K562 (cell line): ENCODE data around the gene PSAP. TPM values are rescaled to one million over a fixed set of nuclear protein-coding genes. Genes with fewer than 3 reads are reported as not detected.

Experiments used
- CBX1 ChIP-seq: sonication (generic); IDR thresholded peaks from 2 replicates; pipeline ENCODE4 v1.6.1; 2016; ENCODE audit warnings: antibody characterized with exemption, low read depth, mild to moderate bottlenecking
- FOXK1 ChIP-seq: sonication (generic); formaldehyde crosslinking; IDR thresholded peaks from 2 replicates; pipeline ENCODE4 v1.8.0; 2022; ENCODE audit warnings: missing genetic modification reagents, mild to moderate bottlenecking, borderline replicate concordance
- GATAD2B ChIP-seq: fragments of 450-650 bp; IDR thresholded peaks from 2 replicates; pipeline ENCODE4 v1.6.1; 2017; ENCODE audit warnings: mild to moderate bottlenecking, borderline replicate concordance
- HDAC6 ChIP-seq: IDR thresholded peaks from 2 replicates; pipeline ENCODE4 v1.6.1; 2012; ENCODE audit warnings: low read depth, mild to moderate bottlenecking, control low read depth, inconsistent platforms, low read length, moderate library complexity
- MBD1 ChIP-seq: fragments of 250-450 bp; sonication (Bioruptor Pico); IDR thresholded peaks from 2 replicates; pipeline ENCODE4 v1.8.0; 2022; ENCODE audit warnings: inconsistent platforms
- MEIS2 ChIP-seq: fragments of 450-650 bp; IDR thresholded peaks from 2 replicates; pipeline ENCODE4 v1.6.1; 2014; ENCODE audit warnings: mild to moderate bottlenecking; ENCODE audit not compliant: partially characterized antibody
- PCBP2 ChIP-seq: fragments of 200-400 bp; formaldehyde crosslinking; IDR thresholded peaks from 2 replicates; pipeline ENCODE4 v1.6.1; 2018; ENCODE audit warnings: low read length, low read depth, mild to moderate bottlenecking, moderate library complexity; ENCODE audit not compliant: poor library complexity, severe bottlenecking
- PHF21A ChIP-seq: fragments of 450-650 bp; IDR thresholded peaks from 2 replicates; pipeline ENCODE4 v1.6.1; 2017; ENCODE audit warnings: low read depth, borderline replicate concordance
- RBFOX2 ChIP-seq: fragments of 200-400 bp; formaldehyde crosslinking; IDR thresholded peaks from 2 replicates; pipeline ENCODE4 v1.6.1; 2017; ENCODE audit warnings: low read depth, mild to moderate bottlenecking, low read length, moderate library complexity
- RFX5 ChIP-seq: IDR thresholded peaks from 2 replicates; pipeline ENCODE4 v1.6.1; 2011; ENCODE audit warnings: low read depth, mild to moderate bottlenecking, improper control_type of control experiment, low read length
- RHOXF2B ChIP-seq: fragments of 250-450 bp; sonication (Bioruptor Pico); conservative IDR thresholded peaks from 2 replicates; pipeline ENCODE4 v1.5.1; 2021
- SIN3A ChIP-seq, 2 experiments: fragments of 150-350 bp in 1 of 2; IDR thresholded peaks; 2 replicates each; pipeline ENCODE4 v1.6.1; 2011 to 2016; ENCODE audit warnings: borderline replicate concordance in 2 of 2, low read depth in 2 of 2, low read length in 2 of 2, mild to moderate bottlenecking in 2 of 2, moderate library complexity in 2 of 2; ENCODE audit not compliant: control insufficient read depth in 1 of 2
- TAL1 ChIP-seq: fragments of 450-650 bp; IDR thresholded peaks from 2 replicates; pipeline ENCODE4 v1.6.1; 2016; ENCODE audit warnings: mild to moderate bottlenecking
- ZNF165 ChIP-seq: fragments of 250-450 bp; sonication (Bioruptor Pico); IDR thresholded peaks from 2 replicates; pipeline ENCODE4 v1.4.0; 2020; ENCODE audit warnings: borderline replicate concordance
- ZNF197 ChIP-seq: fragments of 200-800 bp; sonication (Bioruptor generic); IDR thresholded peaks from 2 replicates; pipeline ENCODE4 v1.6.1; 2016; ENCODE audit warnings: low read depth, missing genetic modification characterization, missing compliant biosample characterization
- ZNF277 ChIP-seq: fragments of 250-450 bp; sonication (Bioruptor Pico); IDR thresholded peaks from 2 replicates; pipeline ENCODE4 v1.8.0; 2022; ENCODE audit warnings: inconsistent platforms, mild to moderate bottlenecking, moderate library complexity, borderline replicate concordance
- polyA plus RNA-seq, 8 experiments: library from polyadenylated mRNA; depleted of rRNA in 4 of 8; stranded (reverse) in 5 of 8; unstranded in 3 of 8; fragments of >200 nt; fragmentation: Nextera tagmentation in 2 of 8; fragmentation: Illumina TruSeq in 1 of 8; extraction: Ambion mirVana in 2 of 8; extraction: Trizol in 1 of 8; gene quantifications; 2 replicates each; pipeline versions ENCODE4 v1.2.1 to v1.2.3, GENCODE V29; 2011 to 2014; ENCODE audit warnings: inconsistent platforms in 1 of 8, missing spikeins in 1 of 8
- total RNA-seq, 7 experiments: library from RNA; depleted of rRNA in 6 of 7; stranded (reverse); fragments of >200 nt in 6 of 7; fragmentation: Illumina TruSeq in 2 of 7; extraction: Trizol in 2 of 7; gene quantifications; 2 replicates each; pipeline versions ENCODE4 v1.2.1 to v1.2.3, GENCODE V29; 2011 to 2021; ENCODE audit warnings: low replicate concordance in 1 of 7
- TF ChIP-seq, protein P1 (sequence below): fragments of 250-450 bp; sonication (Bioruptor Pico); IDR thresholded peaks from 2 replicates; pipeline ENCODE4 v1.5.0; 2020; ENCODE audit warnings: mild to moderate bottlenecking
- TF ChIP-seq, protein P2 (sequence below): fragments of 250-450 bp; sonication (Bioruptor Pico); IDR thresholded peaks from 2 replicates; pipeline ENCODE4 v1.4.0; 2020; ENCODE audit warnings: mild to moderate bottlenecking, moderate library complexity

The PSAP gene
- total and polyA plus RNA-seq, 9 of the 15 experiments (the other 6 are each of a cell fraction or from before 2014, with no cell fraction given): 245 to 700 (median 429) TPM

DNA sequence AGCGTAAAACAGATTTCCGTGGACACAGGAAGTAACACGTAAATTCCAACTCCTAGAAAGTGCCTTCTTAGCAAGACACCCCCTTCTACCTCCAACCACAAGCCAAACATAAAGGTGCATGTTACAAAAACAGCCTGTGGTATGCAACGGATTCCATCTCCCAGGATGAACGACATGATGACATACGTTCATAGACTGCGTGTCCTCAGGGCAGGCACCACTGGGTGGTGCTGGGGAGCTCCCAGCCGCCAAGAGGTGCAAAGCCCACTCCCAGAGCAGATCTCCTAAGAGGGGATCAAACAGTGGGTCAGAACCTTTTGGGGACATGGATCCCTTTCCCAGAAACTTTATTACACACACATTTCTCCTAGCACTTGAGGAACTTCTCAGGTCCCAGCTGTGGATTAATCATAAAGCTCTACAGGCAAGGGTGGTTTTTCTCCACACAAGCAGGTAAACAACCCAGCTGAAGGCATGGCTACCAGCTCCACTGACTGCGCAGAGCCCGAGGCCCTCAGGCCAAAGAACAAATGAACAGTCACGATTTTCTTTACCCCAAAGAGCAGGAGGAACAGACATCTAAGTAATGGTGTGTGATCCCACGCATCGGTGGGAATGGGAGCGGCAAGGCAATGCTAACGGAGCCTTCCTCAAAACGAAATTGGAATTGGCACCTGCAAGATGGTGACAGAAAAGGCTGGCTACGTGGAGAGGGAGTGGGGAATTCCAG lies 13.8 kb downstream of the PSAP start (continued):
- no peak for TF ChIP-seq RHOXF2B (CRISPR knock-in tag)
- no peak for TF ChIP-seq ZNF197 (CRISPR knock-in tag)
- no peak for TF ChIP-seq HDAC6
- TF ChIP-seq, protein P1, sequence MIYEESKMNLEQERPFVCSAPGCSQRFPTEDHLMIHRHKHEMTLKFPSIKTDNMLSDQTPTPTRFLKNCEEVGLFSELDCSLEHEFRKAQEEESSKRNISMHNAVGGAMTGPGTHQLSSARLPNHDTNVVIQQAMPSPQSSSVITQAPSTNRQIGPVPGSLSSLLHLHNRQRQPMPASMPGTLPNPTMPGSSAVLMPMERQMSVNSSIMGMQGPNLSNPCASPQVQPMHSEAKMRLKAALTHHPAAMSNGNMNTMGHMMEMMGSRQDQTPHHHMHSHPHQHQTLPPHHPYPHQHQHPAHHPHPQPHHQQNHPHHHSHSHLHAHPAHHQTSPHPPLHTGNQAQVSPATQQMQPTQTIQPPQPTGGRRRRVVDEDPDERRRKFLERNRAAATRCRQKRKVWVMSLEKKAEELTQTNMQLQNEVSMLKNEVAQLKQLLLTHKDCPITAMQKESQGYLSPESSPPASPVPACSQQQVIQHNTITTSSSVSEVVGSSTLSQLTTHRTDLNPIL: no peak
- TF ChIP-seq MBD1 (CRISPR knock-in tag): 0 out of 2 replicates have a peak, but pooled peaks have one; percentile 70
- TF ChIP-seq MEIS2: peak; percentile 57
- 0 out of 4 replicates have a peak, but pooled peaks of 1 of the 2 experiments have one; percentile 10 for TF ChIP-seq SIN3A (IDR thresholded peaks at IDR 0.05; ENCODE audit: borderline replicate concordance in 2 of 2, control insufficient read depth in 1 of 2, low read depth in 2 of 2, low read length in 2 of 2)
- no peak for TF ChIP-seq PHF21A
- TF ChIP-seq FOXK1 (CRISPR knock-in tag): 0 out of 2 replicates have a peak, but pooled peaks have one; percentile 53
- no peak for TF ChIP-seq GATAD2B
- TF ChIP-seq TAL1: no peak
- no peak for TF ChIP-seq PCBP2
- no peak for TF ChIP-seq RBFOX2
- TF ChIP-seq, protein P2, sequence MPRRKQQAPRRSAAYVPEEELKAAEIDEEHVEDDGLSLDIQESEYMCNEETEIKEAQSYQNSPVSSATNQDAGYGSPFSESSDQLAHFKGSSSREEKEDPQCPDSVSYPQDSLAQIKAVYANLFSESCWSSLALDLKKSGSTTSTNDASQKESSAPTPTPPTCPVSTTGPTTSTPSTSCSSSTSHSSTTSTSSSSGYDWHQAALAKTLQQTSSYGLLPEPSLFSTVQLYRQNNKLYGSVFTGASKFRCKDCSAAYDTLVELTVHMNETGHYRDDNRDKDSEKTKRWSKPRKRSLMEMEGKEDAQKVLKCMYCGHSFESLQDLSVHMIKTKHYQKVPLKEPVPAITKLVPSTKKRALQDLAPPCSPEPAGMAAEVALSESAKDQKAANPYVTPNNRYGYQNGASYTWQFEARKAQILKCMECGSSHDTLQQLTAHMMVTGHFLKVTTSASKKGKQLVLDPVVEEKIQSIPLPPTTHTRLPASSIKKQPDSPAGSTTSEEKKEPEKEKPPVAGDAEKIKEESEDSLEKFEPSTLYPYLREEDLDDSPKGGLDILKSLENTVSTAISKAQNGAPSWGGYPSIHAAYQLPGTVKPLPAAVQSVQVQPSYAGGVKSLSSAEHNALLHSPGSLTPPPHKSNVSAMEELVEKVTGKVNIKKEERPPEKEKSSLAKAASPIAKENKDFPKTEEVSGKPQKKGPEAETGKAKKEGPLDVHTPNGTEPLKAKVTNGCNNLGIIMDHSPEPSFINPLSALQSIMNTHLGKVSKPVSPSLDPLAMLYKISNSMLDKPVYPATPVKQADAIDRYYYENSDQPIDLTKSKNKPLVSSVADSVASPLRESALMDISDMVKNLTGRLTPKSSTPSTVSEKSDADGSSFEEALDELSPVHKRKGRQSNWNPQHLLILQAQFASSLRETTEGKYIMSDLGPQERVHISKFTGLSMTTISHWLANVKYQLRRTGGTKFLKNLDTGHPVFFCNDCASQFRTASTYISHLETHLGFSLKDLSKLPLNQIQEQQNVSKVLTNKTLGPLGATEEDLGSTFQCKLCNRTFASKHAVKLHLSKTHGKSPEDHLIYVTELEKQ (CRISPR knock-in tag): no peak
- no peak for TF ChIP-seq RFX5
- TF ChIP-seq ZNF165 (CRISPR knock-in tag): no peak
- no peak for TF ChIP-seq ZNF277 (CRISPR knock-in tag)
- TF ChIP-seq CBX1: no peak
